Left ventricle myocardium inferior (tissue), 1 donor: Measurements from ENCODE around the gene OR6F1. TPM values are rescaled to one million over a fixed set of nuclear protein-coding genes. Genes with fewer than 3 reads are reported as not detected.
"Not testable (repeated sequence)": the region's sequence is repeated elsewhere in the genome, so short reads cannot be mapped to it uniquely, and the experiment has no call there.

Experiments
- DNase-seq: peaks from one replicate; pipeline ENCODE4 v3.0.0-alpha.2; 2020
- H3K27ac ChIP-seq: fragments of 200-600 bp; replicated peaks from 2 replicates; pipeline ENCODE4 v1.8.0; 2021
- H3K27me3 ChIP-seq: fragments of 200-600 bp; 2 replicates; pipeline ENCODE4 v1.8.0; 2021; ENCODE audit warnings: low read depth
- H3K36me3 ChIP-seq: fragments of 200-600 bp; 2 replicates; pipeline ENCODE4 v1.8.0; 2021
- H3K4me1 ChIP-seq: fragments of 200-600 bp; 2 replicates; pipeline ENCODE4 v1.8.0; 2021
- H3K4me3 ChIP-seq: fragments of 200-600 bp; 2 replicates; pipeline ENCODE4 v1.8.0; 2021; ENCODE audit warnings: mild to moderate bottlenecking, moderate library complexity
- H3K9me3 ChIP-seq: fragments of 200-600 bp; replicated peaks from 2 replicates; pipeline ENCODE4 v1.8.0; 2021
- CTCF ChIP-seq: fragments of 200-600 bp; IDR thresholded peaks from 2 replicates; pipeline ENCODE4 v1.8.0; 2021; ENCODE audit warnings: antibody characterized with exemption, mild to moderate bottlenecking, borderline replicate concordance
- intact Hi-C: fragments of 100-400 bp; cut with micrococcal nuclease; formaldehyde crosslinking; loops from one replicate; pipeline ENCODE4 v1.11.0; 2022
- total RNA-seq: library from RNA; stranded (reverse); fragmentation: NEBNext Ultra II Directional; extraction: Animal tissue kit (Norgen Biotek cat#: 25700); gene quantifications from one replicate; pipeline ENCODE4 v1.2.1, GENCODE V29; 2021
- donor health status: DM: no; HTN: yes; CAD: no; lungs with severe emphysema.

OR6F1 gene
- total RNA-seq, 1 donor from 2014 or later = not detected

- no peak overlapping the region for H3K4me3 ChIP-seq
- no peaks in the 10 kb centered on the region for H3K36me3 ChIP-seq
- H3K9me3 ChIP-seq = peaks cover 34% of the 10 kb centered on the region
- DNase-seq = no peak
- H3K27me3 ChIP-seq = no peaks in the 10 kb centered on the region
- no peak overlapping the region for H3K27ac ChIP-seq
- H3K4me1 ChIP-seq = no peaks in the 10 kb centered on the region
- intact Hi-C loops = no loop called here
- no peak for TF ChIP-seq CTCF
These were observed 4.8 kb upstream of the OR6F1 start for GRCh38 chr1:247721222-247721621.

- intact Hi-C loops = no loop called here
- H3K4me1 ChIP-seq = no peaks in the 10 kb centered on the region
- DNase-seq = no peak
- H3K27ac ChIP-seq = no peak overlapping the region
- TF ChIP-seq CTCF = no peak
- no peak overlapping the region for H3K4me3 ChIP-seq
- H3K9me3 ChIP-seq = peaks cover 2% of the 10 kb centered on the region
- H3K27me3 ChIP-seq = no peaks in the 10 kb centered on the region
- H3K36me3 ChIP-seq = no peaks in the 10 kb centered on the region
These were observed 2.7 kb downstream of the OR6F1 start for GRCh38 chr1:247713753-247714152.

- DNase-seq, H3K4me3 ChIP-seq, intact Hi-C loops, H3K36me3 ChIP-seq, H3K9me3 ChIP-seq, H3K27me3 ChIP-seq, H3K27ac ChIP-seq, H3K4me1 ChIP-seq: not testable (repeated sequence)
These were observed 5.8 kb downstream of the OR6F1 start for GRCh38 chr1:247710681-247711080.

GRCh38 chr1:247701338-247701737 is 15.1 kb downstream of the OR6F1 start:
- Histone ChIP-seq H3K27me3 (no peaks in the 10 kb centered on the region), H3K4me3 (no peak overlapping the region), H3K9me3 (peaks cover 15% of the 10 kb centered on the region), H3K36me3 (no peaks in the 10 kb centered on the region), H3K4me1 (no peaks in the 10 kb centered on the region), H3K27ac (no peak overlapping the region)
- intact Hi-C loops = no loop called here
- DNase-seq = no peak
- no peak for TF ChIP-seq CTCF

GRCh38 chr1:247681288-247681897 is 35.1 kb downstream of the OR6F1 start:
- Histone ChIP-seq H3K27me3 (no peaks in the 10 kb centered on the region), H3K4me1 (no peaks in the 10 kb centered on the region), H3K36me3 (no peaks in the 10 kb centered on the region), H3K27ac (no peak overlapping the region), H3K4me3 (no peak overlapping the region), H3K9me3 (peaks cover 15% of the 10 kb centered on the region)
- intact Hi-C loops = no loop called here
- DNase-seq = no peak
- TF ChIP-seq CTCF = peak; percentile 60

GRCh38 chr1:247680171-247680570 is 36.3 kb downstream of the OR6F1 start:
- Histone ChIP-seq H3K27ac (no peak overlapping the region), H3K4me3 (no peak overlapping the region), H3K4me1 (no peaks in the 10 kb centered on the region), H3K9me3 (peaks cover 10% of the 10 kb centered on the region), H3K27me3 (no peaks in the 10 kb centered on the region), H3K36me3 (no peaks in the 10 kb centered on the region)
- intact Hi-C loops = no loop called here
- no peak for DNase-seq
- TF ChIP-seq CTCF = no peak
